MM.1S (cell line): ENCODE data around the gene TMEM14A.

Experiments used
- EZH2 ChIP-seq: fragments of 300-600 bp; sonication (generic); optimal IDR thresholded peaks from 2 replicates; pipeline ENCODE3; 2017; ENCODE audit warnings: low read depth, mild to moderate bottlenecking, antibody characterized with exemption, low read length, mixed read lengths
- TF ChIP-seq, protein P1 (sequence below): fragments of 300-600 bp; sonication (generic); IDR thresholded peaks from 2 replicates; pipeline ENCODE4 v1.5.1; 2016; ENCODE audit warnings: antibody characterized with exemption, low read length, mixed read lengths

DNA sequence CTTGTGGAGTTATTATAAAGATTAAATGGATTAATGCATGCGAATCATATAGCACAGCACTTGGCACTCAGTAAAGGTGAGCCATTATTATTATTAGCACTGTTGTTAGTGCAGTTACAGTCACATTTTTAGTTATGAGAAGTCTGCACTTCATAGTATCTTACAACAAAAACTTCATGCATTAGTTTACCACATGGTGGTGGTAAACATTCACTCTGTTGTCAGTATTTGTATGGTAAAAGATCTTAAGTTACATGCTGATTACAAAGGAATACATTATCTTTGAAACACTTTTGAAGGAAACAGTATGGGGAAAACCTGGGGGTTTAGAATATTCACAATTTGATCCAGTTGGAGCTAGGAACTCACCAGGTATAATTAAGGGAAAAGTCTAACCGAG is 20.8 kb downstream of the TMEM14A start:
- TF ChIP-seq, protein P1, sequence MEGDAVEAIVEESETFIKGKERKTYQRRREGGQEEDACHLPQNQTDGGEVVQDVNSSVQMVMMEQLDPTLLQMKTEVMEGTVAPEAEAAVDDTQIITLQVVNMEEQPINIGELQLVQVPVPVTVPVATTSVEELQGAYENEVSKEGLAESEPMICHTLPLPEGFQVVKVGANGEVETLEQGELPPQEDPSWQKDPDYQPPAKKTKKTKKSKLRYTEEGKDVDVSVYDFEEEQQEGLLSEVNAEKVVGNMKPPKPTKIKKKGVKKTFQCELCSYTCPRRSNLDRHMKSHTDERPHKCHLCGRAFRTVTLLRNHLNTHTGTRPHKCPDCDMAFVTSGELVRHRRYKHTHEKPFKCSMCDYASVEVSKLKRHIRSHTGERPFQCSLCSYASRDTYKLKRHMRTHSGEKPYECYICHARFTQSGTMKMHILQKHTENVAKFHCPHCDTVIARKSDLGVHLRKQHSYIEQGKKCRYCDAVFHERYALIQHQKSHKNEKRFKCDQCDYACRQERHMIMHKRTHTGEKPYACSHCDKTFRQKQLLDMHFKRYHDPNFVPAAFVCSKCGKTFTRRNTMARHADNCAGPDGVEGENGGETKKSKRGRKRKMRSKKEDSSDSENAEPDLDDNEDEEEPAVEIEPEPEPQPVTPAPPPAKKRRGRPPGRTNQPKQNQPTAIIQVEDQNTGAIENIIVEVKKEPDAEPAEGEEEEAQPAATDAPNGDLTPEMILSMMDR: no peak
- no peak for TF ChIP-seq EZH2
